Breast epithelium (tissue), 3 donors: ENCODE measurements around the gene CCDC146.

Source experiments
- CTCF ChIP-seq, 3 donors: fragments of 450-650 bp; IDR thresholded peaks; one replicate each; pipeline ENCODE4 v1.5.1; 2016 to 2017; ENCODE audit warnings: antibody characterized with exemption in 3 of 3, mild to moderate bottlenecking in 3 of 3, moderate library complexity in 3 of 3
- POLR2A ChIP-seq: fragments of 450-650 bp; IDR thresholded peaks from one replicate; pipeline ENCODE4 v1.6.1; 2016; ENCODE audit warnings: antibody characterized with exemption, mild to moderate bottlenecking, moderate library complexity

- TF ChIP-seq CTCF (IDR thresholded peaks at IDR 0.05) (no peak), POLR2A (no peak)
Measured at GRCh38 chr7:77270094-77270480, 147.7 kb downstream of the CCDC146 start.
